GM23338 (cell line): Measurements from ENCODE around the gene TNS1. TPM values are rescaled to one million over a fixed set of nuclear protein-coding genes. Genes with fewer than 3 reads are reported as not detected.

ENCODE experiments used
- ATAC-seq: fragments of 200-7000 bp; cut with Tn5 transposase; 3 replicates; pipeline ENCODE4 v1.9.1; 2020
- DNase-seq: peaks from one replicate; pipeline ENCODE4 v3.0.0-alpha.2; 2015; ENCODE audit warnings: low spot score
- H2AFZ ChIP-seq: fragments of 200-600 bp; sonication (generic); 2 replicates; pipeline ENCODE4 v1.8.0; 2016; ENCODE audit warnings: antibody characterized with exemption, mild to moderate bottlenecking, moderate library complexity
- H3F3A ChIP-seq: fragments of 200-600 bp; sonication (generic); replicated peaks from 2 replicates; pipeline ENCODE4 v1.8.0; 2017; ENCODE audit warnings: antibody characterized with exemption, mixed run types, low read depth
- H3K27ac ChIP-seq: fragments of 200-600 bp; sonication (generic); 2 replicates; pipeline ENCODE4 v1.6.1; 2016; ENCODE audit warnings: low read depth
- H3K27me3 ChIP-seq: fragments of 200-600 bp; sonication (generic); 2 replicates; pipeline ENCODE4 v1.8.0; 2016; ENCODE audit warnings: mild to moderate bottlenecking, mixed run types, moderate library complexity; ENCODE audit not compliant: insufficient read depth
- H3K36me3 ChIP-seq: fragments of 200-600 bp; sonication (generic); 2 replicates; pipeline ENCODE4 v1.8.0; 2016; ENCODE audit warnings: mild to moderate bottlenecking; ENCODE audit not compliant: insufficient read depth
- H3K4me1 ChIP-seq: fragments of 200-600 bp; sonication (generic); 2 replicates; pipeline ENCODE4 v1.8.0; 2016; ENCODE audit warnings: mild to moderate bottlenecking, moderate library complexity; ENCODE audit not compliant: insufficient read depth
- H3K4me2 ChIP-seq: fragments of 200-600 bp; sonication (generic); 2 replicates; pipeline ENCODE4 v1.7.1; 2017; ENCODE audit warnings: mixed run types
- H3K4me3 ChIP-seq: fragments of 200-600 bp; sonication (generic); 2 replicates; pipeline ENCODE4 v1.6.1; 2016; ENCODE audit warnings: mixed run types
- H3K79me2 ChIP-seq: fragments of 200-600 bp; sonication (generic); replicated peaks from 2 replicates; pipeline ENCODE4 v1.8.0; 2017; ENCODE audit warnings: mild to moderate bottlenecking; ENCODE audit not compliant: insufficient read depth
- H3K9me2 ChIP-seq: fragments of 200-600 bp; sonication (generic); 2 replicates; pipeline ENCODE4 v1.8.0; 2017; ENCODE audit not compliant: insufficient read depth
- H4K20me1 ChIP-seq: fragments of 200-600 bp; sonication (generic); replicated peaks from 2 replicates; pipeline ENCODE4 v1.8.0; 2017; ENCODE audit warnings: mild to moderate bottlenecking; ENCODE audit not compliant: insufficient read depth
- H3K27ac Mint-ChIP-seq: 2 replicates; pipeline ENCODE4 v1.8.0; 2020; ENCODE audit warnings: inconsistent platforms, mild to moderate bottlenecking, moderate library complexity, mixed read lengths
- H3K27me3 Mint-ChIP-seq: 3 replicates; pipeline ENCODE4 v1.8.0; 2022; ENCODE audit warnings: low read depth, mild to moderate bottlenecking, moderate library complexity, mixed read lengths, inconsistent platforms; ENCODE audit not compliant: insufficient read depth, poor library complexity
- H3K36me3 Mint-ChIP-seq: 3 replicates; pipeline ENCODE4 v1.8.0; 2021; ENCODE audit warnings: low read depth, mild to moderate bottlenecking, inconsistent platforms, moderate library complexity, mixed read lengths
- H3K4me1 Mint-ChIP-seq: 3 replicates; pipeline ENCODE4 v1.8.0; 2020; ENCODE audit warnings: mild to moderate bottlenecking, inconsistent platforms, mixed read lengths
- H3K4me3 Mint-ChIP-seq: 3 replicates; pipeline ENCODE4 v1.8.0; 2021; ENCODE audit warnings: moderate library complexity, mild to moderate bottlenecking, inconsistent platforms, mixed read lengths
- H3K9me3 Mint-ChIP-seq: 3 replicates; pipeline ENCODE4 v1.8.0; 2020; ENCODE audit warnings: moderate library complexity, mild to moderate bottlenecking, inconsistent platforms, mixed read lengths
- CREB1 ChIP-seq: fragments of 250-450 bp; sonication (Bioruptor Pico); IDR thresholded peaks from 2 replicates; pipeline ENCODE4 v1.5.0; 2020; ENCODE audit warnings: low read depth, mild to moderate bottlenecking, moderate library complexity
- EZH2phosphoT487 ChIP-seq: fragments of 200-600 bp; sonication (generic); IDR thresholded peaks from one replicate; pipeline ENCODE4 v1.8.1; 2018; ENCODE audit warnings: antibody characterized with exemption; ENCODE audit not compliant: unreplicated experiment
- JUNB ChIP-seq: IDR thresholded peaks from one replicate; pipeline ENCODE4 v1.6.1; 2016; ENCODE audit warnings: antibody characterized with exemption; ENCODE audit not compliant: unreplicated experiment
- NANOG ChIP-seq: IDR thresholded peaks from 2 replicates; pipeline ENCODE4 v1.6.1; 2016; ENCODE audit warnings: antibody characterized with exemption, borderline replicate concordance
- POLR2AphosphoS5 ChIP-seq: IDR thresholded peaks from 2 replicates; pipeline ENCODE4 v1.6.1; 2016; ENCODE audit warnings: antibody characterized with exemption, low read depth
- REST ChIP-seq: IDR thresholded peaks from one replicate; pipeline ENCODE4 v1.6.1; 2018; ENCODE audit warnings: antibody characterized with exemption; ENCODE audit not compliant: unreplicated experiment
- STAT1 ChIP-seq: IDR thresholded peaks from one replicate; pipeline ENCODE4 v1.6.1; 2016; ENCODE audit warnings: antibody characterized with exemption; ENCODE audit not compliant: unreplicated experiment
- ZNF114 ChIP-seq: fragments of 250-450 bp; sonication (Bioruptor Pico); IDR thresholded peaks from 2 replicates; pipeline ENCODE4 v1.5.0; 2020; ENCODE audit warnings: mild to moderate bottlenecking, moderate library complexity
- ZNF331 ChIP-seq: fragments of 250-450 bp; sonication (Bioruptor Pico); IDR thresholded peaks from 2 replicates; pipeline ENCODE4 v1.5.0; 2020; ENCODE audit warnings: low read depth, mild to moderate bottlenecking, moderate library complexity
- polyA plus RNA-seq: library from polyadenylated mRNA; unstranded; fragments of >200 nt; fragmentation: Nextera tagmentation; extraction: Ambion mirVana; gene quantifications from 2 replicates; pipeline ENCODE4 v1.2.1, GENCODE V29; 2016
- total RNA-seq: library from RNA; depleted of rRNA; stranded (reverse); fragments of >200 nt; shearing (Covaris generic); gene quantifications from 2 replicates; pipeline ENCODE4 v1.2.3, GENCODE V29; 2014
- TF ChIP-seq, protein P1 (sequence below), 2 experiments: fragments of 200-600 bp in 1 of 2; sonication (generic) in 1 of 2; conservative IDR thresholded peaks; 2 replicates each; pipeline versions ENCODE4 v1.5.1 to v1.6.1; 2016 to 2017; ENCODE audit warnings: antibody characterized with exemption in 2 of 2, low read depth in 2 of 2, mild to moderate bottlenecking in 2 of 2, moderate library complexity in 1 of 2
- TF ChIP-seq, protein P2 (sequence below): fragments of 250-450 bp; sonication (Bioruptor Pico); IDR thresholded peaks from 2 replicates; pipeline ENCODE4 v1.5.0; 2020; ENCODE audit warnings: mild to moderate bottlenecking, moderate library complexity

Gene TNS1
- total and polyA plus RNA-seq, 2 experiments from 2014 or later = 2.0 to 7.4 TPM

DNA sequence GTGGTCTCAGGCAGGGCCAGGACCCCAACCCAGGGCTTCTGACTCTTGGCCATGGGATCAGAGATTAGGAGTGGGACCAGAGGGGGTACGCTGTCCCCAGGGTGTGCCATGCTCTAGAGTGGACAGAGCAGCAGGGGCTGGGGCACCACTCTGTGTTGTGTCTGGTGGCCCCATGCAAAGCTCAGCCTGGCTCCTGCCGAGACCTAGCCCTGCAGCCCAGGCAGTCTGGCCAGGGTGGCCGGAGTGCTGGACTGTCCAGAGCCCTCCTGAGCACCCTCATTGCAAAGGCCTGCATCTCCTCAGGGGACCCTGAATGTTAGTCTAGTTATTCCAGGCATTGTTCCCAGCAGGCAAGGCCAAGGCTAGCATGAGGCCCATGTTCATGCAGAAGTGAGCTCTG lies 162.3 kb downstream of the TNS1 start (continued):
- no peak for TF ChIP-seq REST

- Mint-ChIP-seq H3K4me1 (peaks cover 20% of the 10 kb centered on the region), H3K27me3 (peaks cover 9% of the 10 kb centered on the region), H3K36me3 (peaks cover 3% of the 10 kb centered on the region; the same call in 1 of the 3 replicates), H3K4me3 (no peak overlapping the region), H3K9me3 (no peaks in the 10 kb centered on the region; the same call in 2 of the 3 replicates), H3K27ac (no peak overlapping the region)
- ATAC-seq (no peak), DNase-seq (no peak)
- Histone ChIP-seq H3K36me3 (no peaks in the 10 kb centered on the region), H2AFZ (no peak overlapping the region), H3K9me2 (0 out of 2 replicates have a peak, but pooled peaks cover 6% of the 10 kb centered on the region), H3K4me3 (no peak overlapping the region), H3K27me3 (no peaks in the 10 kb centered on the region), H3K27ac (no peak overlapping the region), H3K4me1 (no peaks in the 10 kb centered on the region), H4K20me1 (no peaks in the 10 kb centered on the region), H3F3A (no peaks in the 10 kb centered on the region), H3K4me2 (no peak overlapping the region), H3K79me2 (no peaks in the 10 kb centered on the region)
- no peak for TF ChIP-seq EZH2phosphoT487
- TF ChIP-seq ZNF331 = no peak
- TF ChIP-seq NANOG = no peak
- TF ChIP-seq JUNB = no peak
- TF ChIP-seq CREB1 (CRISPR knock-in tag) = no peak
- TF ChIP-seq, protein P1, sequence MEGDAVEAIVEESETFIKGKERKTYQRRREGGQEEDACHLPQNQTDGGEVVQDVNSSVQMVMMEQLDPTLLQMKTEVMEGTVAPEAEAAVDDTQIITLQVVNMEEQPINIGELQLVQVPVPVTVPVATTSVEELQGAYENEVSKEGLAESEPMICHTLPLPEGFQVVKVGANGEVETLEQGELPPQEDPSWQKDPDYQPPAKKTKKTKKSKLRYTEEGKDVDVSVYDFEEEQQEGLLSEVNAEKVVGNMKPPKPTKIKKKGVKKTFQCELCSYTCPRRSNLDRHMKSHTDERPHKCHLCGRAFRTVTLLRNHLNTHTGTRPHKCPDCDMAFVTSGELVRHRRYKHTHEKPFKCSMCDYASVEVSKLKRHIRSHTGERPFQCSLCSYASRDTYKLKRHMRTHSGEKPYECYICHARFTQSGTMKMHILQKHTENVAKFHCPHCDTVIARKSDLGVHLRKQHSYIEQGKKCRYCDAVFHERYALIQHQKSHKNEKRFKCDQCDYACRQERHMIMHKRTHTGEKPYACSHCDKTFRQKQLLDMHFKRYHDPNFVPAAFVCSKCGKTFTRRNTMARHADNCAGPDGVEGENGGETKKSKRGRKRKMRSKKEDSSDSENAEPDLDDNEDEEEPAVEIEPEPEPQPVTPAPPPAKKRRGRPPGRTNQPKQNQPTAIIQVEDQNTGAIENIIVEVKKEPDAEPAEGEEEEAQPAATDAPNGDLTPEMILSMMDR (conservative IDR thresholded peaks at IDR 0.05; ENCODE audit: low read depth in 2 of 2) = no peak
- TF ChIP-seq, protein P2, sequence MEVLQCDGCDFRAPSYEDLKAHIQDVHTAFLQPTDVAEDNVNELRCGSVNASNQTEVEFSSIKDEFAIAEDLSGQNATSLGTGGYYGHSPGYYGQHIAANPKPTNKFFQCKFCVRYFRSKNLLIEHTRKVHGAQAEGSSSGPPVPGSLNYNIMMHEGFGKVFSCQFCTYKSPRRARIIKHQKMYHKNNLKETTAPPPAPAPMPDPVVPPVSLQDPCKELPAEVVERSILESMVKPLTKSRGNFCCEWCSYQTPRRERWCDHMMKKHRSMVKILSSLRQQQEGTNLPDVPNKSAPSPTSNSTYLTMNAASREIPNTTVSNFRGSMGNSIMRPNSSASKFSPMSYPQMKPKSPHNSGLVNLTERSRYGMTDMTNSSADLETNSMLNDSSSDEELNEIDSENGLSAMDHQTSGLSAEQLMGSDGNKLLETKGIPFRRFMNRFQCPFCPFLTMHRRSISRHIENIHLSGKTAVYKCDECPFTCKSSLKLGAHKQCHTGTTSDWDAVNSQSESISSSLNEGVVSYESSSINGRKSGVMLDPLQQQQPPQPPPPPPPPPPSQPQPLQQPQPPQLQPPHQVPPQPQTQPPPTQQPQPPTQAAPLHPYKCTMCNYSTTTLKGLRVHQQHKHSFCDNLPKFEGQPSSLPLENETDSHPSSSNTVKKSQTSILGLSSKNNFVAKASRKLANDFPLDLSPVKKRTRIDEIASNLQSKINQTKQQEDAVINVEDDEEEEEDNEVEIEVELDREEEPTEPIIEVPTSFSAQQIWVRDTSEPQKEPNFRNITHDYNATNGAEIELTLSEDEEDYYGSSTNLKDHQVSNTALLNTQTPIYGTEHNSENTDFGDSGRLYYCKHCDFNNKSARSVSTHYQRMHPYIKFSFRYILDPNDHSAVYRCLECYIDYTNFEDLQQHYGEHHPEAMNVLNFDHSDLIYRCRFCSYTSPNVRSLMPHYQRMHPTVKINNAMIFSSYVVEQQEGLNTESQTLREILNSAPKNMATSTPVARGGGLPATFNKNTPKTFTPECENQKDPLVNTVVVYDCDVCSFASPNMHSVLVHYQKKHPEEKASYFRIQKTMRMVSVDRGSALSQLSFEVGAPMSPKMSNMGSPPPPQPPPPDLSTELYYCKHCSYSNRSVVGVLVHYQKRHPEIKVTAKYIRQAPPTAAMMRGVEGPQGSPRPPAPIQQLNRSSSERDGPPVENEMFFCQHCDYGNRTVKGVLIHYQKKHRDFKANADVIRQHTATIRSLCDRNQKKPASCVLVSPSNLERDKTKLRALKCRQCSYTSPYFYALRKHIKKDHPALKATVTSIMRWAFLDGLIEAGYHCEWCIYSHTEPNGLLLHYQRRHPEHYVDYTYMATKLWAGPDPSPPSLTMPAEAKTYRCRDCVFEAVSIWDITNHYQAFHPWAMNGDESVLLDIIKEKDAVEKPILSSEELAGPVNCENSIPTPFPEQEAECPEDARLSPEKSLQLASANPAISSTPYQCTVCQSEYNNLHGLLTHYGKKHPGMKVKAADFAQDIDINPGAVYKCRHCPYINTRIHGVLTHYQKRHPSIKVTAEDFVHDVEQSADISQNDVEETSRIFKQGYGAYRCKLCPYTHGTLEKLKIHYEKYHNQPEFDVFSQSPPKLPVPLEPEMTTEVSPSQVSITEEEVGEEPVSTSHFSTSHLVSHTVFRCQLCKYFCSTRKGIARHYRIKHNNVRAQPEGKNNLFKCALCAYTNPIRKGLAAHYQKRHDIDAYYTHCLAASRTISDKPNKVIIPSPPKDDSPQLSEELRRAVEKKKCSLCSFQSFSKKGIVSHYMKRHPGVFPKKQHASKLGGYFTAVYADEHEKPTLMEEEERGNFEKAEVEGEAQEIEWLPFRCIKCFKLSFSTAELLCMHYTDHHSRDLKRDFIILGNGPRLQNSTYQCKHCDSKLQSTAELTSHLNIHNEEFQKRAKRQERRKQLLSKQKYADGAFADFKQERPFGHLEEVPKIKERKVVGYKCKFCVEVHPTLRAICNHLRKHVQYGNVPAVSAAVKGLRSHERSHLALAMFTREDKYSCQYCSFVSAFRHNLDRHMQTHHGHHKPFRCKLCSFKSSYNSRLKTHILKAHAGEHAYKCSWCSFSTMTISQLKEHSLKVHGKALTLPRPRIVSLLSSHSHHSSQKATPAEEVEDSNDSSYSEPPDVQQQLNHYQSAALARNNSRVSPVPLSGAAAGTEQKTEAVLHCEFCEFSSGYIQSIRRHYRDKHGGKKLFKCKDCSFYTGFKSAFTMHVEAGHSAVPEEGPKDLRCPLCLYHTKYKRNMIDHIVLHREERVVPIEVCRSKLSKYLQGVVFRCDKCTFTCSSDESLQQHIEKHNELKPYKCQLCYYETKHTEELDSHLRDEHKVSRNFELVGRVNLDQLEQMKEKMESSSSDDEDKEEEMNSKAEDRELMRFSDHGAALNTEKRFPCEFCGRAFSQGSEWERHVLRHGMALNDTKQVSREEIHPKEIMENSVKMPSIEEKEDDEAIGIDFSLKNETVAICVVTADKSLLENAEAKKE = no peak
- TF ChIP-seq POLR2AphosphoS5 = no peak
- TF ChIP-seq ZNF114 (CRISPR knock-in tag) = no peak
- TF ChIP-seq STAT1 = no peak
- TF ChIP-seq REST = no peak
These were observed 163.1 kb downstream of the TNS1 start for GRCh38 chr2:217839750-217840107.
